HCT116 (cell line): ENCODE data around the gene ZNF624. TPM values are rescaled to one million over a fixed set of nuclear protein-coding genes. Genes with fewer than 3 reads are reported as not detected.

Experiments used
- ATAC-seq: fragments of 200-7000 bp; cut with Tn5 transposase; 2 replicates; pipeline ENCODE4 v1.9.1; 2020; ENCODE audit warnings: mild to moderate bottlenecking, moderate library complexity
- BruUV-seq: library from RNA; stranded (reverse); fragments of 400-500 nt; replicated peaks from 2 replicates; lab custom pipeline; 2021; lab: Mats Ljungman, UMichigan
- CTCF ChIA-PET: fragments of 300-600 bp; sonication (Branson Sonifier 250); formaldehyde crosslinking; loops from one replicate; lab custom pipeline; 2021; ENCODE audit warnings: antibody characterized with exemption; lab: Charles Lee
- POLR2A ChIA-PET: fragments of 300-600, 350-600 bp; sonication (Branson Sonifier 250); formaldehyde crosslinking; loops from one replicate; lab custom pipeline; 2021; ENCODE audit warnings: antibody characterized with exemption; lab: Charles Lee
- RAD21 ChIA-PET, 2 experiments: fragments of 300-600 bp; sonication (Branson Sonifier 250); formaldehyde crosslinking; loops; one replicate each; lab custom pipeline; 2023; ENCODE audit warnings: low total read pairs in 2 of 2; ENCODE audit not compliant: uncharacterized antibody in 2 of 2, unreplicated experiment in 2 of 2, low non-redundant PET in 1 of 2; lab: Charles Lee
- DNase-seq: peaks from one replicate; pipeline ENCODE4 v3.0.0-alpha.2; 2010; ENCODE audit warnings: low read depth, low spot score
- H2AFZ ChIP-seq: fragments of 200-600 bp; shearing (Covaris generic), sonication (generic); 2 replicates; pipeline ENCODE4 v1.6.1; 2017; ENCODE audit warnings: low read depth, mixed run types, mixed read lengths, antibody characterized with exemption, low read length; ENCODE audit not compliant: poor library complexity, severe bottlenecking
- H3K27ac ChIP-seq: 2 replicates; pipeline ENCODE4 v1.5.1; 2012; ENCODE audit warnings: low read depth, low read length
- H3K27me3 ChIP-seq: fragments of 200-600 bp; sonication (generic); 2 replicates; pipeline ENCODE4 v1.6.1; 2016; ENCODE audit warnings: mixed run types, low read length, mixed read lengths; ENCODE audit not compliant: insufficient read depth
- H3K36me3 ChIP-seq, 2 experiments: fragments of 200-500 bp in 1 of 2; fragments of 200-600 bp in 1 of 2; sonication (Bioruptor generic) in 1 of 2; sonication (generic) in 1 of 2; 2 replicates each; pipeline versions ENCODE4 v1.5.1 to v1.6.1; 2014 to 2016; ENCODE audit warnings: low read length in 2 of 2, inconsistent platforms in 1 of 2, mixed read lengths in 1 of 2, mixed run types in 1 of 2; ENCODE audit not compliant: insufficient read depth in 2 of 2, control insufficient read depth in 1 of 2
- H3K4me1 ChIP-seq, 2 experiments: fragments of 200-600 bp in 1 of 2; sonication (generic) in 1 of 2; 2 replicates each; pipeline versions ENCODE4 v1.5.1 to v1.6.1; 2012 to 2017; ENCODE audit warnings: low read length in 2 of 2, inconsistent platforms in 1 of 2, mild to moderate bottlenecking in 1 of 2, mixed read lengths in 1 of 2, mixed run types in 1 of 2, moderate library complexity in 1 of 2; ENCODE audit not compliant: insufficient read depth in 2 of 2, control insufficient read depth in 1 of 2
- H3K4me2 ChIP-seq: fragments of 200-600 bp; sonication (generic); 2 replicates; pipeline ENCODE4 v1.6.1; 2017; ENCODE audit warnings: mixed run types, low read length, mixed read lengths
- H3K4me3 ChIP-seq, 2 experiments: fragments of 200-600 bp in 1 of 2; sonication (generic) in 1 of 2; replicated peaks in 1 of 2; 2 replicates each; pipeline ENCODE4 v1.5.1; 2011 to 2016; ENCODE audit warnings: low read length in 2 of 2, control low read depth in 1 of 2, low read depth in 1 of 2, mild to moderate bottlenecking in 1 of 2, mixed read lengths in 1 of 2, mixed run types in 1 of 2
- H3K79me2 ChIP-seq: fragments of 200-600 bp; sonication (generic); 2 replicates; pipeline ENCODE4 v1.6.1; 2017; ENCODE audit warnings: mild to moderate bottlenecking, mixed run types, low read length, moderate library complexity, mixed read lengths; ENCODE audit not compliant: insufficient read depth
- H3K9ac ChIP-seq: fragments of 200-600 bp; sonication (generic); 2 replicates; pipeline ENCODE4 v1.6.1; 2016; ENCODE audit warnings: low read length, mixed read lengths
- H3K9me2 ChIP-seq: fragments of 200-600 bp; sonication (generic), shearing (Covaris generic); 2 replicates; pipeline ENCODE4 v1.6.1; 2017; ENCODE audit warnings: mixed run types, mild to moderate bottlenecking, moderate library complexity; ENCODE audit not compliant: insufficient read depth
- H3K9me3 ChIP-seq, 2 experiments: fragments of 200-500 bp in 1 of 2; fragments of 200-600 bp in 1 of 2; sonication (Bioruptor generic) in 1 of 2; sonication (generic) in 1 of 2; 2 replicates each; pipeline ENCODE4 v1.6.1; 2014 to 2017; ENCODE audit warnings: low read length in 2 of 2, mixed read lengths in 2 of 2, inconsistent platforms in 1 of 2, low read depth in 1 of 2, mild to moderate bottlenecking in 1 of 2, mixed run types in 1 of 2, moderate library complexity in 1 of 2; ENCODE audit not compliant: control insufficient read depth in 1 of 2, insufficient read depth in 1 of 2
- H4K20me1 ChIP-seq: fragments of 200-600 bp; sonication (generic), shearing (Covaris generic); 2 replicates; pipeline ENCODE4 v1.6.1; 2017; ENCODE audit warnings: mixed run types, mild to moderate bottlenecking, moderate library complexity; ENCODE audit not compliant: insufficient read depth
- ATF3 ChIP-seq: IDR thresholded peaks from 2 replicates; pipeline ENCODE4 v1.6.1; 2012
- CTCF ChIP-seq, 3 experiments: fragments of 200-600 bp in 1 of 3; sonication (generic) in 1 of 3; IDR thresholded peaks in 2 of 3; conservative IDR thresholded peaks in 1 of 3; 2 replicates each; pipeline ENCODE4 v1.5.1; 2012 to 2017; ENCODE audit warnings: low read depth in 2 of 3, low read length in 2 of 3, antibody characterized with exemption in 1 of 3, borderline replicate concordance in 1 of 3, control low read depth in 1 of 3, mild to moderate bottlenecking in 1 of 3, mixed read lengths in 1 of 3, mixed run types in 1 of 3, moderate library complexity in 1 of 3; ENCODE audit not compliant: insufficient read depth in 1 of 3
- EGR1 ChIP-seq: IDR thresholded peaks from 2 replicates; pipeline ENCODE4 v1.6.1; 2012; ENCODE audit warnings: low read depth
- EZH2 ChIP-seq: fragments of 200-600 bp; sonication (generic); IDR thresholded peaks from 2 replicates; pipeline ENCODE4 v1.6.1; 2017; ENCODE audit warnings: antibody characterized with exemption, mixed run types
- EZH2phosphoT487 ChIP-seq: fragments of 200-600 bp; IDR thresholded peaks from 2 replicates; pipeline ENCODE4 v1.6.1; 2018; ENCODE audit warnings: antibody characterized with exemption, borderline replicate concordance
- FOSL1 ChIP-seq: IDR thresholded peaks from 2 replicates; pipeline ENCODE4 v1.6.1; 2012; ENCODE audit warnings: low read depth
- MAX ChIP-seq: IDR thresholded peaks from 2 replicates; pipeline ENCODE4 v1.6.1; 2012
- POLR2AphosphoS5 ChIP-seq: IDR thresholded peaks from 2 replicates; pipeline ENCODE4 v1.6.1; 2011; ENCODE audit warnings: mild to moderate bottlenecking, low read depth, low read length, moderate library complexity
- REST ChIP-seq: IDR thresholded peaks from 2 replicates; pipeline ENCODE4 v1.6.1; 2012; ENCODE audit warnings: low read depth
- SIN3A ChIP-seq: IDR thresholded peaks from 2 replicates; pipeline ENCODE4 v1.6.1; 2012; ENCODE audit warnings: low read depth
- SP1 ChIP-seq: IDR thresholded peaks from 2 replicates; pipeline ENCODE4 v1.6.1; 2012; ENCODE audit warnings: low read depth
- SRF ChIP-seq: IDR thresholded peaks from 2 replicates; pipeline ENCODE4 v1.6.1; 2012; ENCODE audit warnings: low read depth
- TCF7L2 ChIP-seq: IDR thresholded peaks from 2 replicates; pipeline ENCODE4 v1.7.0; 2011; ENCODE audit warnings: borderline replicate concordance, inconsistent platforms; ENCODE audit not compliant: insufficient read depth, insufficient read length; ENCODE audit errors: extremely low read depth
- ZBTB33 ChIP-seq: IDR thresholded peaks from 2 replicates; pipeline ENCODE4 v1.6.1; 2011; ENCODE audit warnings: mild to moderate bottlenecking, low read length, moderate library complexity; ENCODE audit not compliant: insufficient replicate concordance; ENCODE audit errors: extremely low read depth
- ZNF274 ChIP-seq: fragments of 200-500 bp; sonication (Bioruptor generic); IDR thresholded peaks from 2 replicates; pipeline ENCODE4 v1.6.1; 2014; ENCODE audit warnings: mild to moderate bottlenecking, low read depth, low read length, inconsistent platforms
- intact Hi-C: fragments of 100-400 bp; cut with micrococcal nuclease; formaldehyde crosslinking; loops from 2 replicates; pipeline ENCODE4 v1.10.0; 2022
- total RNA-seq: library from RNA; stranded (reverse); gene quantifications from one replicate; pipeline ENCODE4 v1.2.1, GENCODE V29; 2021; ENCODE audit not compliant: unreplicated experiment

ZNF624 gene
- total RNA-seq, 1 experiment from 2014 or later = 2.9 TPM

GRCh38 chr17:16649585-16649984 lies 4.1 kb downstream of the ZNF624 start:
- intact Hi-C loops = loop anchor here (5.0 to 10.0 kb wide), 2 partner anchors 55 to 97 kb away; no protein-coding TSS in a partner anchor
- BruUV-seq = no TSS peak
- Histone ChIP-seq H3K4me2 (no peak overlapping the region), H3K9ac (no peak overlapping the region), H3K36me3 (no peaks in the 10 kb centered on the region; a peak in 1 of 4 replicates), H4K20me1 (no peaks in the 10 kb centered on the region), H3K79me2 (no peaks in the 10 kb centered on the region), H2AFZ (no peak overlapping the region), H3K27me3 (no peaks in the 10 kb centered on the region), H3K4me3 (no peak overlapping the region), H3K9me3 (no peaks in the 10 kb centered on the region), H3K27ac (no peak overlapping the region), H3K9me2 (no peaks in the 10 kb centered on the region), H3K4me1 (peaks cover 6 to 16% of the 10 kb centered on the region in 2 experiments; a peak in 3 of 4 replicates)
- ChIA-PET POLR2A (no interaction called here), RAD21 (no interaction called here), CTCF (no interaction called here)
- DNase-seq (no peak), ATAC-seq (no peak)
- TF ChIP-seq ATF3 (no peak), FOSL1 (no peak), REST (no peak), SP1 (no peak), EGR1 (no peak), SRF (no peak), ZBTB33 (no peak), SIN3A (no peak), MAX (no peak), ZNF274 (no peak), POLR2AphosphoS5 (no peak), EZH2phosphoT487 (no peak), TCF7L2 (no peak), EZH2 (no peak), CTCF (IDR thresholded peaks at IDR 0.05 in 2 of 3, conservative IDR thresholded peaks at IDR 0.05 in 1 of 3; ENCODE audit: borderline replicate concordance in 1 of 3, insufficient read depth in 1 of 3, low read depth in 2 of 3, low read length in 2 of 3) (no peak)
